ENCODE measurements around the gene NADK2. TPM values are rescaled to one million over a fixed set of nuclear protein-coding genes. Genes with fewer than 3 reads are reported as not detected.
"Not testable (repeated sequence)": the region's sequence is repeated elsewhere in the genome, so short reads cannot be mapped to it uniquely, and the experiment has no call there.

Gene NADK2
- total RNA-seq (10 to 100 TPM; 16.7 to 46.7 (median 32.0) TPM), polyA plus RNA-seq (10 to 100 TPM; 13.5 to 26.4 TPM)
- long read RNA-seq, donor 1, partial matches to known transcripts = 1 of 7 reads
- long read RNA-seq, donor 1, other reads (novel, unspliced or antisense) = 3 of 7 reads
- long read RNA-seq, donor 2, transcript NADK2-201 (12 exons, 2,507 nt) = minor isoform, 5 of 12 reads
- long read RNA-seq, donor 2, transcript NADK2-202 (12 exons, 2,243 nt) = major isoform, 7 of 12 reads
- long read RNA-seq, donor 2, partial matches to known transcripts = 0 of 12 reads
- long read RNA-seq, donor 2, other reads (novel, unspliced or antisense) = 0 of 12 reads
- long read RNA-seq, donor 3, transcript NADK2-202 (12 exons, 2,243 nt) = major isoform, 28 of 36 reads
- long read RNA-seq, donor 3, partial matches to known transcripts = 5 of 36 reads
- long read RNA-seq, donor 3, other reads (novel, unspliced or antisense) = 2 of 36 reads

GRCh38 chr5:36241631-36242533, at the start of gene NADK2:
TSS of gene NADK2 (minus strand) at chr5:36241925. CDS start at chr5:36241798, 127 bp downstream.
- peak; percentile 66 to 91 (median 80) for TF ChIP-seq CTCF (IDR thresholded peaks at IDR 0.05)
- TF ChIP-seq POLR2A (IDR thresholded peaks at IDR 0.05) = peak; percentile 90
- TF ChIP-seq EP300 (IDR thresholded peaks at IDR 0.05) = no peak
- 0 to 1% (median 0%) methylated on average over 87 to 100 of the region's 100 CpGs for WGBS, 3 donors
- Histone ChIP-seq H3K4me3 (peak within 1 kb of the TSS; percentile 59), H3K9me3 (no peaks in the 10 kb centered on the region), H3K36me3 (no peaks in the 10 kb centered on the region), H3K27me3 (no peaks in the 10 kb centered on the region), H3K4me1 (ENCODE audit: insufficient read depth) (peaks cover 10% of the 10 kb centered on the region), H3K27ac (peak within 1 kb of the TSS; percentile 88 to 99)
- peak; percentile 96 to 97 (median 97) for DNase-seq
- intact Hi-C loops (cut with DNase I) = loop anchor here in 3 of 4 donors (10.0 kb wide), 2 partner anchors 63 to 153 kb away; partner anchors contain the start of gene RANBP3L (in 2 of the 3)

GRCh38 chr5:36285837-36286615, 44.3 kb upstream of the NADK2 start:
- Histone ChIP-seq H3K36me3 (no peaks in the 10 kb centered on the region), H3K9me3 (no peaks in the 10 kb centered on the region), H3K27ac (no peak overlapping the region), H3K4me3 (no peak overlapping the region), H3K4me1 (ENCODE audit: insufficient read depth) (no peaks in the 10 kb centered on the region), H3K27me3 (no peaks in the 10 kb centered on the region)
- TF ChIP-seq POLR2A (IDR thresholded peaks at IDR 0.05) (no peak), CTCF (IDR thresholded peaks at IDR 0.05) (no peak), EP300 (IDR thresholded peaks at IDR 0.05) (no peak)
- 76 to 79% (median 78%) methylated on average over 2 of the region's 2 CpGs for WGBS, 3 donors
- DNase-seq = no peak
- intact Hi-C loops (cut with DNase I) = no loop called here

GRCh38 chr5:36283775-36284174, 42.0 kb upstream of the NADK2 start:
- H3K27ac ChIP-seq; DNase-seq; H3K27me3 ChIP-seq; H3K9me3 ChIP-seq; H3K4me1 ChIP-seq (ENCODE audit: insufficient read depth); H3K4me3 ChIP-seq; H3K36me3 ChIP-seq: not testable (repeated sequence)
- 90 to 95% (median 94%) methylated on average over 3 of the region's 3 CpGs for WGBS, 3 donors
- intact Hi-C loops (cut with DNase I) = loop anchor here in 1 of 4 donors (5.0 kb wide), 1 partner anchor 179 kb away; no protein-coding TSS in a partner anchor

- DNase-seq = no peak
- intact Hi-C loops (cut with DNase I) = loop anchor here in 1 of 4 donors (5.0 kb wide), 1 partner anchor 181 kb away; no protein-coding TSS in a partner anchor
- H3K9me3 ChIP-seq = no peaks in the 10 kb centered on the region
- no peak overlapping the region for H3K4me3 ChIP-seq
- 90 to 96% (median 92%) methylated on average over 2 of the region's 2 CpGs for WGBS, 3 donors
- H3K27ac ChIP-seq = no peak overlapping the region
- H3K36me3 ChIP-seq = no peaks in the 10 kb centered on the region
- TF ChIP-seq CTCF (IDR thresholded peaks at IDR 0.05) (no peak), EP300 (IDR thresholded peaks at IDR 0.05) (no peak), POLR2A (IDR thresholded peaks at IDR 0.05) (no peak)
- no peaks in the 10 kb centered on the region for H3K27me3 ChIP-seq
- H3K4me1 ChIP-seq (ENCODE audit: insufficient read depth) = peaks cover 4% of the 10 kb centered on the region
Measured at GRCh38 chr5:36281626-36282025, 39.9 kb upstream of the NADK2 start.

Measured in ovary (tissue), 10 donors.